H9 (cell line): Measurements from ENCODE around the gene SFXN5. TPM values are rescaled to one million over a fixed set of nuclear protein-coding genes. Genes with fewer than 3 reads are reported as not detected.

Experiments
- DNase-seq: peaks from one replicate; pipeline ENCODE4 v3.0.0-alpha.2; 2017
- H2AFZ ChIP-seq: one replicate; pipeline ENCODE4 v1.6.1; 2013; ENCODE audit warnings: mild to moderate bottlenecking, low read length, control low read depth, moderate library complexity
- H2AK5ac ChIP-seq: 2 replicates; pipeline ENCODE4 v1.6.1; 2013; ENCODE audit warnings: low read length, control low read depth, mixed read lengths; ENCODE audit not compliant: insufficient read length
- H2BK120ac ChIP-seq: one replicate; pipeline ENCODE4 v1.6.1; 2013; ENCODE audit warnings: low read depth, mild to moderate bottlenecking, low read length, control low read depth, inconsistent platforms; ENCODE audit not compliant: poor library complexity, severe bottlenecking
- H2BK12ac ChIP-seq: 2 replicates; pipeline ENCODE4 v1.6.1; 2013; ENCODE audit warnings: low read length, control low read depth, mixed read lengths, low read depth; ENCODE audit not compliant: insufficient read length
- H2BK15ac ChIP-seq: 2 replicates; pipeline ENCODE4 v1.6.1; 2013; ENCODE audit warnings: low read depth, low read length, control low read depth
- H2BK20ac ChIP-seq: one replicate; pipeline ENCODE4 v1.6.1; 2013; ENCODE audit warnings: low read depth, mild to moderate bottlenecking, low read length, control low read depth, inconsistent platforms; ENCODE audit not compliant: poor library complexity, severe bottlenecking
- H2BK5ac ChIP-seq: 2 replicates; pipeline ENCODE4 v1.6.1; 2013; ENCODE audit warnings: low read length, control low read depth, mixed read lengths; ENCODE audit not compliant: insufficient read length
- H3K14ac ChIP-seq: 2 replicates; pipeline ENCODE4 v1.6.1; 2013; ENCODE audit warnings: low read length, control low read depth; ENCODE audit not compliant: insufficient read depth
- H3K18ac ChIP-seq: 2 replicates; pipeline ENCODE4 v1.6.1; 2013; ENCODE audit warnings: low read depth, mild to moderate bottlenecking, mixed read lengths, low read length, control low read depth; ENCODE audit not compliant: insufficient read length
- H3K23ac ChIP-seq: 2 replicates; pipeline ENCODE4 v1.6.1; 2013; ENCODE audit warnings: low read length, control low read depth, mixed read lengths, low read depth; ENCODE audit not compliant: insufficient read length
- H3K23me2 ChIP-seq: 2 replicates; pipeline ENCODE4 v1.6.1; 2013; ENCODE audit warnings: low read depth, mild to moderate bottlenecking, mixed read lengths, low read length, control low read depth; ENCODE audit not compliant: insufficient read length, poor library complexity, severe bottlenecking
- H3K27ac ChIP-seq: 2 replicates; pipeline ENCODE4 v1.5.1; 2013; ENCODE audit warnings: low read length, control low read depth, mixed read lengths, low read depth; ENCODE audit not compliant: insufficient read length
- H3K27me3 ChIP-seq: 2 replicates; pipeline ENCODE4 v1.6.1; 2013; ENCODE audit warnings: low read length, control low read depth, inconsistent platforms; ENCODE audit not compliant: insufficient read depth
- H3K4ac ChIP-seq: 2 replicates; pipeline ENCODE4 v1.6.1; 2013; ENCODE audit warnings: low read depth, mild to moderate bottlenecking, control low read depth, inconsistent platforms, low read length, moderate library complexity
- H3K4me1 ChIP-seq: 2 replicates; pipeline ENCODE4 v1.6.1; 2013; ENCODE audit warnings: low read length, control low read depth, inconsistent platforms; ENCODE audit not compliant: insufficient read depth
- H3K4me2 ChIP-seq: 2 replicates; pipeline ENCODE4 v1.6.1; 2013; ENCODE audit warnings: low read length, control low read depth, mixed read lengths; ENCODE audit not compliant: insufficient read length, insufficient read depth
- H3K56ac ChIP-seq: 2 replicates; pipeline ENCODE4 v1.6.1; 2013; ENCODE audit warnings: low read depth, mild to moderate bottlenecking, mixed read lengths, low read length, control low read depth; ENCODE audit not compliant: insufficient read length
- H3K79me1 ChIP-seq: 2 replicates; pipeline ENCODE4 v1.6.1; 2013; ENCODE audit warnings: low read depth, mild to moderate bottlenecking, moderate library complexity, low read length, control low read depth, inconsistent platforms; ENCODE audit not compliant: insufficient read depth, poor library complexity, severe bottlenecking
- H3K79me2 ChIP-seq: 2 replicates; pipeline ENCODE4 v1.6.1; 2013; ENCODE audit warnings: low read length, control low read depth, inconsistent platforms; ENCODE audit not compliant: insufficient read depth
- H3K9ac ChIP-seq: 2 replicates; pipeline ENCODE4 v1.6.1; 2013; ENCODE audit warnings: low read length, control low read depth, mixed read lengths; ENCODE audit not compliant: insufficient read length; ENCODE audit errors: extremely low read depth
- H3K9me3 ChIP-seq: one replicate; pipeline ENCODE4 v1.6.1; 2013; ENCODE audit warnings: low read depth, low read length, inconsistent platforms; ENCODE audit not compliant: control insufficient read depth
- H3T11ph ChIP-seq: one replicate; pipeline ENCODE4 v1.6.1; 2013; ENCODE audit warnings: mild to moderate bottlenecking, low read length, control low read depth, inconsistent platforms
- H4K20me1 ChIP-seq: one replicate; pipeline ENCODE4 v1.6.1; 2013; ENCODE audit not compliant: control insufficient read depth, insufficient read length, insufficient read depth
- H4K5ac ChIP-seq: 2 replicates; pipeline ENCODE4 v1.6.1; 2013; ENCODE audit warnings: low read depth, mild to moderate bottlenecking, mixed read lengths, low read length, control low read depth; ENCODE audit not compliant: insufficient read length
- H4K8ac ChIP-seq: replicated peaks from 2 replicates; pipeline ENCODE4 v1.6.1; 2013; ENCODE audit warnings: low read length, control low read depth, mixed read lengths, low read depth; ENCODE audit not compliant: insufficient read length
- H4K91ac ChIP-seq: 2 replicates; pipeline ENCODE4 v1.6.1; 2013; ENCODE audit warnings: low read depth, mild to moderate bottlenecking, moderate library complexity, mixed read lengths, low read length, control low read depth; ENCODE audit not compliant: insufficient read length
- H3K27ac Mint-ChIP-seq, 3 experiments: 2 replicates in 2 of 3; 3 replicates in 1 of 3; pipeline ENCODE4 v1.8.0; 2020 to 2021; ENCODE audit warnings: mixed read lengths in 3 of 3, mild to moderate bottlenecking in 1 of 3, moderate library complexity in 1 of 3
- H3K27me3 Mint-ChIP-seq: 2 replicates; pipeline ENCODE4 v1.8.0; 2021; ENCODE audit warnings: low read depth, mild to moderate bottlenecking, moderate library complexity, mixed read lengths
- H3K36me3 Mint-ChIP-seq, 3 experiments: 2 replicates in 2 of 3; 3 replicates in 1 of 3; pipeline ENCODE4 v1.8.0; 2020 to 2021; ENCODE audit warnings: low read depth in 3 of 3, mixed read lengths in 3 of 3; ENCODE audit not compliant: insufficient read depth in 1 of 3
- H3K4me1 Mint-ChIP-seq, 2 experiments: 2 replicates each; pipeline ENCODE4 v1.8.0; 2020; ENCODE audit warnings: mixed read lengths in 2 of 2
- H3K4me3 Mint-ChIP-seq, 2 experiments: 2 replicates in 1 of 2; 3 replicates in 1 of 2; pipeline ENCODE4 v1.8.0; 2020 to 2021; ENCODE audit warnings: mild to moderate bottlenecking in 2 of 2, mixed read lengths in 2 of 2, moderate library complexity in 1 of 2
- H3K9me3 Mint-ChIP-seq, 2 experiments: 2 replicates in 1 of 2; 3 replicates in 1 of 2; pipeline ENCODE4 v1.8.0; 2020; ENCODE audit warnings: mild to moderate bottlenecking in 2 of 2, mixed read lengths in 2 of 2, moderate library complexity in 1 of 2
- CTCF ChIP-seq: fragments of 200-600 bp; sonication (generic); conservative IDR thresholded peaks from 3 replicates; pipeline ENCODE4 v1.8.0; 2021; ENCODE audit warnings: antibody characterized with exemption, mild to moderate bottlenecking
- WGBS: extraction: QIAGEN DNeasy Blood & Tissue Kit; methylation state at CpG from one replicate; pipeline ENCODE4 v1.1.7; 2013; ENCODE audit warnings: missing lambda C conversion rate, low lambda C conversion rate, mixed read lengths; ENCODE audit not compliant: insufficient read length; ENCODE audit errors: extremely low coverage; 5-methylcytosine and 5-hydroxymethylcytosine counted together
- total RNA-seq: library from RNA; stranded (reverse); gene quantifications from 2 replicates; pipeline ENCODE4 v1.2.1, GENCODE V29; 2021

SFXN5 gene
- total RNA-seq, 1 experiment from 2014 or later = 30.9 TPM

- Histone ChIP-seq H3K23ac (no peak overlapping the region), H4K91ac (no peak overlapping the region), H4K20me1 (no peaks in the 10 kb centered on the region), H3K79me2 (no peaks in the 10 kb centered on the region), H2BK20ac (no peak overlapping the region), H2BK5ac (no peak overlapping the region), H3T11ph (no peak overlapping the region), H3K27me3 (no peaks in the 10 kb centered on the region), H2AFZ (no peak overlapping the region), H3K4me2 (no peak overlapping the region), H3K18ac (no peak overlapping the region), H3K79me1 (no peaks in the 10 kb centered on the region), H3K56ac (no peak overlapping the region), H3K9me3 (no peaks in the 10 kb centered on the region), H3K23me2 (no peaks in the 10 kb centered on the region), H3K9ac (no peak overlapping the region), H4K5ac (no peak overlapping the region), H2BK120ac (no peak overlapping the region), H2BK12ac (no peak overlapping the region), H3K14ac (no peak overlapping the region), H2BK15ac (no peak overlapping the region), H4K8ac (no peak overlapping the region), H2AK5ac (no peak overlapping the region), H3K4me1 (no peaks in the 10 kb centered on the region; the same call in 1 of the 2 replicates), H3K4ac (no peak overlapping the region), H3K27ac (no peak overlapping the region)
- Mint-ChIP-seq H3K36me3 (peaks cover 0 to 4% (median under 1%) of the 10 kb centered on the region in 3 experiments; a peak in 2 of 7 replicates), H3K27ac (no peak overlapping the region), H3K27me3 (no peaks in the 10 kb centered on the region), H3K4me3 (no peak overlapping the region), H3K4me1 (peaks cover 14 to 21% of the 10 kb centered on the region in 2 experiments), H3K9me3 (no peaks in the 10 kb centered on the region)
- no peak for DNase-seq
- WGBS = no CpG with 5 or more reads among the region's 5 CpGs
- no peak for TF ChIP-seq CTCF
Observed at GRCh38 chr2:73033766-73034381, 37.6 kb downstream of the SFXN5 start.
